ENCODE data around the gene CELSR1.

GRCh38 chr22:46379066-46379930 is 158.1 kb downstream of the CELSR1 start:
- TF ChIP-seq, protein P1, sequence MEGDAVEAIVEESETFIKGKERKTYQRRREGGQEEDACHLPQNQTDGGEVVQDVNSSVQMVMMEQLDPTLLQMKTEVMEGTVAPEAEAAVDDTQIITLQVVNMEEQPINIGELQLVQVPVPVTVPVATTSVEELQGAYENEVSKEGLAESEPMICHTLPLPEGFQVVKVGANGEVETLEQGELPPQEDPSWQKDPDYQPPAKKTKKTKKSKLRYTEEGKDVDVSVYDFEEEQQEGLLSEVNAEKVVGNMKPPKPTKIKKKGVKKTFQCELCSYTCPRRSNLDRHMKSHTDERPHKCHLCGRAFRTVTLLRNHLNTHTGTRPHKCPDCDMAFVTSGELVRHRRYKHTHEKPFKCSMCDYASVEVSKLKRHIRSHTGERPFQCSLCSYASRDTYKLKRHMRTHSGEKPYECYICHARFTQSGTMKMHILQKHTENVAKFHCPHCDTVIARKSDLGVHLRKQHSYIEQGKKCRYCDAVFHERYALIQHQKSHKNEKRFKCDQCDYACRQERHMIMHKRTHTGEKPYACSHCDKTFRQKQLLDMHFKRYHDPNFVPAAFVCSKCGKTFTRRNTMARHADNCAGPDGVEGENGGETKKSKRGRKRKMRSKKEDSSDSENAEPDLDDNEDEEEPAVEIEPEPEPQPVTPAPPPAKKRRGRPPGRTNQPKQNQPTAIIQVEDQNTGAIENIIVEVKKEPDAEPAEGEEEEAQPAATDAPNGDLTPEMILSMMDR (IDR thresholded peaks at IDR 0.05), result no peak
- no peak for TF ChIP-seq ZFX (IDR thresholded peaks at IDR 0.05; ENCODE audit: borderline replicate concordance)

Data from 22Rv1 (cell line).